ENCODE results near the gene SPOPL.

- TF ChIP-seq, protein P1, sequence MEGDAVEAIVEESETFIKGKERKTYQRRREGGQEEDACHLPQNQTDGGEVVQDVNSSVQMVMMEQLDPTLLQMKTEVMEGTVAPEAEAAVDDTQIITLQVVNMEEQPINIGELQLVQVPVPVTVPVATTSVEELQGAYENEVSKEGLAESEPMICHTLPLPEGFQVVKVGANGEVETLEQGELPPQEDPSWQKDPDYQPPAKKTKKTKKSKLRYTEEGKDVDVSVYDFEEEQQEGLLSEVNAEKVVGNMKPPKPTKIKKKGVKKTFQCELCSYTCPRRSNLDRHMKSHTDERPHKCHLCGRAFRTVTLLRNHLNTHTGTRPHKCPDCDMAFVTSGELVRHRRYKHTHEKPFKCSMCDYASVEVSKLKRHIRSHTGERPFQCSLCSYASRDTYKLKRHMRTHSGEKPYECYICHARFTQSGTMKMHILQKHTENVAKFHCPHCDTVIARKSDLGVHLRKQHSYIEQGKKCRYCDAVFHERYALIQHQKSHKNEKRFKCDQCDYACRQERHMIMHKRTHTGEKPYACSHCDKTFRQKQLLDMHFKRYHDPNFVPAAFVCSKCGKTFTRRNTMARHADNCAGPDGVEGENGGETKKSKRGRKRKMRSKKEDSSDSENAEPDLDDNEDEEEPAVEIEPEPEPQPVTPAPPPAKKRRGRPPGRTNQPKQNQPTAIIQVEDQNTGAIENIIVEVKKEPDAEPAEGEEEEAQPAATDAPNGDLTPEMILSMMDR (IDR thresholded peaks at IDR 0.05) = no peak
- TF ChIP-seq CHD2 (IDR thresholded peaks at IDR 0.05; ENCODE audit: low read length, partially characterized antibody) = no peak
- TF ChIP-seq RFX5 (IDR thresholded peaks at IDR 0.05; ENCODE audit: low read length) = no peak
These were observed 32.2 kb upstream of the SPOPL start for GRCh38 chr2:138469411-138469810.

Data from SK-N-SH (cell line).